Hematopoietic multipotent progenitor cell treated with erythropoietin and hydrocortisone succinate and interleukin-3 and kit ligand, for 15 days (in vitro differentiated cells): ENCODE measurements around the gene LATS2.
A peak's percentile ranks its signal among the peaks of the same experiment; 100 is the strongest.

Experiments
- DNase-seq: peaks from one replicate; pipeline ENCODE4 v3.0.0-alpha.2; 2015; ENCODE audit warnings: low spot score

LATS2 gene

GRCh38 chr13:21061029-21061763 is at the start of gene LATS2:
TSS of gene LATS2 (minus strand) at chr13:21061586. CDS start at chr13:21046026, 15,560 bp downstream.
- peak; percentile 86 for DNase-seq

- no peak for DNase-seq
Observed at GRCh38 chr13:21109168-21109567, 47.8 kb upstream of the LATS2 start.

- DNase-seq: no peak
Observed at GRCh38 chr13:21106089-21106488, 44.7 kb upstream of the LATS2 start.

- no peak for DNase-seq
Observed at GRCh38 chr13:21104199-21105019, 43.0 kb upstream of the LATS2 start.

- DNase-seq: no peak
Observed at GRCh38 chr13:21101865-21102576, 40.6 kb upstream of the LATS2 start.

GRCh38 chr13:21100994-21101757 is 39.8 kb upstream of the LATS2 start:
- no peak for DNase-seq

GRCh38 chr13:21100211-21100610 is 38.8 kb upstream of the LATS2 start:
- DNase-seq: no peak

- no peak for DNase-seq
Observed at GRCh38 chr13:21095311-21095710, 33.9 kb upstream of the LATS2 start.

- no peak for DNase-seq
Observed at GRCh38 chr13:21089830-21090229, 28.4 kb upstream of the LATS2 start.

GRCh38 chr13:21088534-21088933 is 27.1 kb upstream of the LATS2 start:
- DNase-seq: no peak

- DNase-seq: no peak
Observed at GRCh38 chr13:21086929-21087328, 25.5 kb upstream of the LATS2 start.

- DNase-seq: no peak
Observed at GRCh38 chr13:21081926-21082325, 20.5 kb upstream of the LATS2 start.

GRCh38 chr13:21080593-21080891 is 19.2 kb upstream of the LATS2 start:
- no peak for DNase-seq

GRCh38 chr13:21079761-21080592 is 18.6 kb upstream of the LATS2 start:
- no peak for DNase-seq

GRCh38 chr13:21079221-21079620 is 17.8 kb upstream of the LATS2 start:
- no peak for DNase-seq

- DNase-seq: no peak
Observed at GRCh38 chr13:21078501-21078900, 17.1 kb upstream of the LATS2 start.

GRCh38 chr13:21077788-21078353 is 16.5 kb upstream of the LATS2 start:
- no peak for DNase-seq

- no peak for DNase-seq
Observed at GRCh38 chr13:21077076-21077787, 15.8 kb upstream of the LATS2 start.

- no peak for DNase-seq
Observed at GRCh38 chr13:21076253-21076652, 14.9 kb upstream of the LATS2 start.
